GM21528 (cell line): ENCODE data around the gene VSIG1.

Experiments used
- ATAC-seq: cut with Tn5 transposase; IDR thresholded peaks from one replicate; pipeline ENCODE4 v1.9.1; 2021; ENCODE audit warnings: mild to moderate bottlenecking, moderate library complexity; ENCODE audit not compliant: unreplicated experiment, low FRiP score

VSIG1 gene

DNA sequence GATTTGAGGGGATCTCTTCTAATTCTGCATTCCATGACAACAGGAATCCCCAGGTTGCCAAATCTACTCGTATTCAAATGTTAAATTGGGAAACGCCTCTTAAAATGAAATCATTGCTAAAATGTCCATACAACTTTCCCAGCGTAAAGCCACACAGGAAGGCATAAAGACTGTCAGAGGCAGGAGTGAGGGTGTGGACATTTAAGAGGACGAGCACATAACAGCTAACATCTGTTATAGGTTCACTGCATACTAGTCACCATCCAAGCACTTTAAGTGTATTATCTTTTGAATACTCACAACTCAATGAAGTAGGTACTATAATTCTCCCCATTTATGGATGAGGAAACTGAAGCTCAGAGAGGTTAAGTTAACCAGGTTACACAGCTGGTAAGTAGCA is 82.3 kb downstream of the VSIG1 start:
- no peak for ATAC-seq
